Activated naive CD4-positive, alpha-beta T cell treated with anti-CD3 and anti-CD28 coated beads, Interleukin-2, amount 50 U/mL, for 16 hours (primary cell): ENCODE data around the gene KCNQ1OT1.

Experiments used
- DNase-seq: peaks from one replicate; pipeline ENCODE4 v3.0.0-alpha.2; 2020

The KCNQ1OT1 gene

GRCh38 chr11:2700415-2701211, 819 bp upstream of the KCNQ1OT1 start:
- peak; percentile 13 for DNase-seq

DNA sequence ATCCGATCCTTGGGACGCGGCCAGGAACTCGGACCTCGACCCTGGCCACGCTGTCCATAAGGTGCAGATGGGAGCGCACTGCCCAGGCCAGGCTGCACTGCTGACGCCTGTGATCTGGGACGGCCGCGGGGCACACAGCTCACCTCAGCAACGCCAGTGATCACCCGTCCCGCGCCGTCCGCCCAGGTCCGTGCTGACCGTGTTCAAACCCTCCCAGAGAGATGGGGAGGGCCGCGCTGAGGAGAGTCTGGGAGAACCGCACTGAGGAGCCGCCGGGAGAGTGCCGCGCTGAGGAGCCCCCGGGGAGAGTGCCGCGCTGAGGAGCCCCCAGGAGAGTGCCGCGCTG, 636 bp downstream of the KCNQ1OT1 start:
- peak; percentile 16 for DNase-seq

DNA sequence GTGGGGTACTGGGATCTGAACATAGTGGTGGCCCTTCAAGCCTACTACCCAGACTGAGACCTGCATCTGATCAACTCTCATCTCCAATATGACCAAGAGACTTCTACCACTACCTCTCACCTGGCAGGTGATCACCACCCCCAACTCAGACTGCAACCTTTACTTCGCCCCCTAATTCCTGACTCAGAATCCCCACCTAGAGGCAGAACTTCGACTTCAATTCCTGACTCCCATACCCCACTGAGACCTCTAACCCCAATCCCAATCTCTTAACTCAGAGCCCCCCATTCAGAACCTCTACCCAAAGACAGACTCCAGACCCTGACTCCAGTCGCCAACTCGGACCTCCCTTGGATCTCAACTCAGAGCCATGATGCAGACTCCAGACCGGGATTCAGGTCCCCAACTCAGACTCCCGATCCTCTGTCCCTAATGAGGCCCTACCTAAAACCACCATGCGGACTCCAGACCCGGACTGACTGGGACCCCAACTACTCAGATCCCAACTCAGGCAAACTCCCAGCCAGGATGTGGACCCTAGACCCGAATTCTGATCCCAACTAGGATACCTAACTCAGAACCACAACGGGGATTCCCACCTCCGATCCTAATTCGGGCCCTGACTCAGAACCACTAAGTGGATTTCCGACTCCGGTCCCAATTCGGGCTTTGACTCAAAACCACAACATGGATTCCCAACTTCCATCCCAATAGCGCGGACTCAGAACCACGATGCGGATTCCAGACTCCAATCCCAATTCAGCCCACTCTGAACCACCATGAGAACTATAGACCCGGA, 1.2 kb downstream of the KCNQ1OT1 start:
- DNase-seq = peak; percentile 2

- no peak for DNase-seq
Observed at GRCh38 chr11:2697866-2698265, 1.9 kb downstream of the KCNQ1OT1 start.

- no peak for DNase-seq
Observed at GRCh38 chr11:2696455-2696854, 3.3 kb downstream of the KCNQ1OT1 start.

DNA sequence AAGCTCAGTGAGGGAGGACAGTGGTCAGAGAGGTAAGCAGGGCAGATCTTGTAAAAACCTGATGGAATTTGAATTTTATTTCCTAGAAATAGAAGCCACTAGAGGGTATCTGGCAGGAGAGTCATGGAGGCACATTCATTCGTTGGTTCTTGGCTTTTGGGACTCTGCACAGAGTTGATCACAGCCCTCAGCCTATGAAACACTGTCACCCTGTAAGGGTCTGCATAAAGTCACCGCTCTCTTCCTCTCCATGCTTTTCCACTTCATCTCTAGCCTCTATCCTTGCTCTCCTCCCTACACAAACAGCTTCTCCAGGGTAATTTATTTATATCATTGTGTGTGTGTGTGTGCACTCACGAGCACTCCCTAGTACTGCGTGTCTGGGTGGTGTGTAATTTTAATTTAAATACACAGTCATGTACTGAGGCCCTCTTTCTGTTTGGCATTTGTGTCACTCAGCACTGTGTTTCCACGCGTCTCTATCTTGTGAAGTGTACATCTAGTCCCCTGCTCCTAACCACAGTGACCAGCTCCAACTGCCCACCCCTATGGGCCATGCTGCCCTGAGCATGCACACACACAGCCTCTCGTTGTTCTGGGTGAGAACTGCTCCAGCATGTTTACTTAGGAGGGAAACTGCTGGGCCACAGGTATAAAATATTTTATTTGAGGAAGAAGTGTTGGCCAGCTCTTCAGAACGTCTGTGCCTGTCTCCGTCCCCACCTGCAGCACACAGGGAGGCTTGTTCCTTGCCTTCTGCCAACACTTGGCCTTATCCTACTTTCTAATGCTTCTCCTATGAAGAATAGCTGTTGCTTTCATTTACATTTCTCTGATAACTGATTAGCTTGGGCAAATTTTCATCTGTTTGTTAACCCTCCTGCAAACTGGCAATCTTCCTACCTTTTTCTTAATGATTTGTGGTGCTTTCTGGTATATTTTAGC, 4.5 kb downstream of the KCNQ1OT1 start:
- DNase-seq = peak; percentile 3

GRCh38 chr11:2694495-2694894, 5.3 kb downstream of the KCNQ1OT1 start:
- DNase-seq = no peak

GRCh38 chr11:2693271-2694261, 6.2 kb downstream of the KCNQ1OT1 start:
- peak; percentile 8 for DNase-seq

GRCh38 chr11:2691991-2692875, 7.6 kb downstream of the KCNQ1OT1 start:
- DNase-seq = no peak

DNA sequence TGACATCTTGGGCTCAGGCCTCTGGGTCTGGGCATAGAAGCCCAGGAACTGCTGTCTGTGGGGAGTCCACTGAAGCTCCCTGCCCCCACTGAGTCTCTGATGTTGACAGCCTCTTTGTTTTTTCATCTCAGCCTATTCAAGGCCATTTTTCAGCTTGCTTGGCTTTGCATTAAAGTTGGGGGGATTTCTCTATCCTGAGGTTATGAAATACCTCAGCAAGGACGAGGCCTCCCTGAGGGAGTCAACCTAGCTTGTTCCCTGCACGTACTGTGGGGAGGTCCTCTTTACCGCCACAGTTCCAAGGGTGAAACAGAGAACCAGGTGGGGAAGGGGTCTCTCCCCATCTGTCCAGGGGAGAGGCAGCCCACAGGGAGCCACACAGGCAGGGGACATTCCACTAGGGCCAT, 8.4 kb downstream of the KCNQ1OT1 start:
- DNase-seq = no peak

GRCh38 chr11:2690596-2691354, 9.0 kb downstream of the KCNQ1OT1 start:
- no peak for DNase-seq

GRCh38 chr11:2689651-2690575, 9.9 kb downstream of the KCNQ1OT1 start:
- no peak for DNase-seq

DNA sequence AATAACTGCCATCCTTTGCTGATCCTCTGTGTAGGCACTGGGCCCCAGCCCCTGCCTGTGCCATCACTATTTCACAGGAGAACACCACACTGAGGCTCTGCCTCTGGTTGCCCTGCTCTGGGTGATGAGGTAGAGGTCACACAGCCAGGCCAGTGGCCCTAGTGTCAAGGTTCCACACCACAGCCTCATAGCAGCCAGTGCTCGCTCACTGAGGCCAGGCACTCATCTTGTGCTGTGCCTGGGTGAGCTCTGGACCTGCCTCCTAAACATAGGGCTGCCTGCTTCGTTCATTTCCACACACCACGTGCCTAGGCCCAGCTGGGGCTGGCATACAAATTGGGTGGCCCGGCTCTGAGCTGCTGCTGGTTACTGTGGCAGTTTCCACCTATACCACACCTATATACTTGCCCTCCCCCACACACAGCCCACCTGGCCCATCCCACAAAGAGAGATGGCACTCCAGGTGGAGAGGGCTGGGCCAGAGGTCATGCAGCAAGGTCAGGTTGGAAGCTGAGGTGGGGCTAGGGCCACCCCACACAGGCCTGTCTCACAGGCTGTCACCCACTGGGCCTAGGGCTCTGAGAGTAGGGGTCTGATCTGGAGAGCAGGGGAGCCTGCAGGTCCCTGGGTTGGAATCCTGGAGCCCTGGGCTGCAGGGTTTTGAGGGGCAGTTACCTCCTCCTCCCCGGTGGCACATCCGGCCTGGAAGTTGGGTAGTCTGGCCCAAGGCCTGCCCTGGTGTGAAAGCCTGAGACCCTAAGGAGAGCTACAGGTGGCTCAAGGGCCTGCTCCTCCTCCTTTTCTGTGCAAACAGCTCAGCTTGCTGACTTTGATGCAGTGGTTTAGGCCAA, 11.2 kb downstream of the KCNQ1OT1 start:
- no peak for DNase-seq

DNA sequence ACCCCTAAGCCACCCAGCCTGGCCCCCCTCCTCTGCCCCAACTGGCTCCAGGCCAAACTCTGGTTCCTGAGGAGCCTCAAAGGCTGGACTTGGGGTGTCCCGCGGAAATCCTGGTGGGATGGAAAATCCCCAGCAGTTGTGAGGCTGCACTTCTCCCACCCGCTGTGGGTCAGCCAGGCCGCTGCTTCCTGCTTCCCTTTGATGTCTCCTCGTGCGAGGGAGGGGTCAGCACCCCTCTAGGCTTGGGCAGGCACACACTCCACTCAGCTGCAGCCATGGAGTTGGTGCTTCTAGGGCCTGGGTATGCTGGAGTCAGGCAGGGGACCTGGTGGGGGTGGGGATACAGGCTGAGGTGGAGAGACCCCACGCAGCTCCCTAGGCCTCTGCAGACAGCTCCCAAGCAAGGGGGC, 12.0 kb downstream of the KCNQ1OT1 start:
- DNase-seq = no peak

DNA sequence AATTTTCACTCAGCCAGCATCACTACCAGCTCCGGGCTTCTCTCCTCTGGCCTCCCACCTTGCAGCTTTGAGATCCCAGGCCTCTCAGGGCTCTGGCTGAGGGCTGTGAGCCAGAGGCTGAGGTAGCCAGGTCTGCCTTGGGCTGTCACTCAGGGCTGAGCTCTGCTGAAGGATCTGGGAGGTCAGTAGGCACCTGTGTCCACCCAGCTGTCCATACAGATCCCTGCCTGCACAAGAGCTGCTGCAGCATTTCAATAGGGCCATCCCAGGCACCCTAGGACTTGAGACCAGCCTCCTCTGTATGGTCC, 12.6 kb downstream of the KCNQ1OT1 start:
- DNase-seq = no peak

GRCh38 chr11:2686360-2687222, 13.2 kb downstream of the KCNQ1OT1 start:
- no peak for DNase-seq
